ENCODE results near the gene HEY2.

DNA sequence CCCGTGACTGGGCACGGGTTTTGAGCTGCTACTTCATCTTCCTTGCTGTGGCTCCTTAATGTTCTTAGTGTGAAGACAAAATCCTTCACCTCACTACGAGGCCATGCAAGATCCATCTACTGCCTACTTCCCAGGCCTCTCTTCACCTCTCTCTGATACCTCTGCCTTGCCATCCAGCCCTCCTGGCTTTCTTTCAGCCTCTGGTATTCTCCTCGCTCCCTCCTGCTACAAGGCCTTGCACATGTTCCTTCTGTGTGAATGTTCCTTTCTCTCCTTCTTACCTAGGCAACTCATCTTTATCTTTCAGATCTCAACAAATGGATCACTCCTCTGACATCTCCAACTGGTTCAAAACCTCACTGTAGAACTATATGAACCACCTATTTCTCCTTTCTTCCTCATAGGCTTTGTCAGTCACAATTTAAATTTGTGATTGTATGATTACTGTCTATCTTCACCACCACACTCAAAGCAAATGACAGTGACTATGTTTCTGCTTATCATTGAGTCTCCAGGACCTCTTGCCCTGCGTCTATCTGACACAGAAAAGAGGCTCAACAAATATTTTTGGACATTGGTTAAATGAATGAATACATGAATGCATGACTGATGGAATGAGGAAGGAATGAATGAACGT is 19.8 kb downstream of the HEY2 start:
- TF ChIP-seq, protein P1, sequence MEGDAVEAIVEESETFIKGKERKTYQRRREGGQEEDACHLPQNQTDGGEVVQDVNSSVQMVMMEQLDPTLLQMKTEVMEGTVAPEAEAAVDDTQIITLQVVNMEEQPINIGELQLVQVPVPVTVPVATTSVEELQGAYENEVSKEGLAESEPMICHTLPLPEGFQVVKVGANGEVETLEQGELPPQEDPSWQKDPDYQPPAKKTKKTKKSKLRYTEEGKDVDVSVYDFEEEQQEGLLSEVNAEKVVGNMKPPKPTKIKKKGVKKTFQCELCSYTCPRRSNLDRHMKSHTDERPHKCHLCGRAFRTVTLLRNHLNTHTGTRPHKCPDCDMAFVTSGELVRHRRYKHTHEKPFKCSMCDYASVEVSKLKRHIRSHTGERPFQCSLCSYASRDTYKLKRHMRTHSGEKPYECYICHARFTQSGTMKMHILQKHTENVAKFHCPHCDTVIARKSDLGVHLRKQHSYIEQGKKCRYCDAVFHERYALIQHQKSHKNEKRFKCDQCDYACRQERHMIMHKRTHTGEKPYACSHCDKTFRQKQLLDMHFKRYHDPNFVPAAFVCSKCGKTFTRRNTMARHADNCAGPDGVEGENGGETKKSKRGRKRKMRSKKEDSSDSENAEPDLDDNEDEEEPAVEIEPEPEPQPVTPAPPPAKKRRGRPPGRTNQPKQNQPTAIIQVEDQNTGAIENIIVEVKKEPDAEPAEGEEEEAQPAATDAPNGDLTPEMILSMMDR (IDR thresholded peaks at IDR 0.05) = no peak
- TF ChIP-seq ZC3H11A (IDR thresholded peaks at IDR 0.05) = no peak
- TF ChIP-seq, protein P2, sequence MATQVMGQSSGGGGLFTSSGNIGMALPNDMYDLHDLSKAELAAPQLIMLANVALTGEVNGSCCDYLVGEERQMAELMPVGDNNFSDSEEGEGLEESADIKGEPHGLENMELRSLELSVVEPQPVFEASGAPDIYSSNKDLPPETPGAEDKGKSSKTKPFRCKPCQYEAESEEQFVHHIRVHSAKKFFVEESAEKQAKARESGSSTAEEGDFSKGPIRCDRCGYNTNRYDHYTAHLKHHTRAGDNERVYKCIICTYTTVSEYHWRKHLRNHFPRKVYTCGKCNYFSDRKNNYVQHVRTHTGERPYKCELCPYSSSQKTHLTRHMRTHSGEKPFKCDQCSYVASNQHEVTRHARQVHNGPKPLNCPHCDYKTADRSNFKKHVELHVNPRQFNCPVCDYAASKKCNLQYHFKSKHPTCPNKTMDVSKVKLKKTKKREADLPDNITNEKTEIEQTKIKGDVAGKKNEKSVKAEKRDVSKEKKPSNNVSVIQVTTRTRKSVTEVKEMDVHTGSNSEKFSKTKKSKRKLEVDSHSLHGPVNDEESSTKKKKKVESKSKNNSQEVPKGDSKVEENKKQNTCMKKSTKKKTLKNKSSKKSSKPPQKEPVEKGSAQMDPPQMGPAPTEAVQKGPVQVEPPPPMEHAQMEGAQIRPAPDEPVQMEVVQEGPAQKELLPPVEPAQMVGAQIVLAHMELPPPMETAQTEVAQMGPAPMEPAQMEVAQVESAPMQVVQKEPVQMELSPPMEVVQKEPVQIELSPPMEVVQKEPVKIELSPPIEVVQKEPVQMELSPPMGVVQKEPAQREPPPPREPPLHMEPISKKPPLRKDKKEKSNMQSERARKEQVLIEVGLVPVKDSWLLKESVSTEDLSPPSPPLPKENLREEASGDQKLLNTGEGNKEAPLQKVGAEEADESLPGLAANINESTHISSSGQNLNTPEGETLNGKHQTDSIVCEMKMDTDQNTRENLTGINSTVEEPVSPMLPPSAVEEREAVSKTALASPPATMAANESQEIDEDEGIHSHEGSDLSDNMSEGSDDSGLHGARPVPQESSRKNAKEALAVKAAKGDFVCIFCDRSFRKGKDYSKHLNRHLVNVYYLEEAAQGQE (IDR thresholded peaks at IDR 0.05) = no peak
- TF ChIP-seq, protein P3, sequence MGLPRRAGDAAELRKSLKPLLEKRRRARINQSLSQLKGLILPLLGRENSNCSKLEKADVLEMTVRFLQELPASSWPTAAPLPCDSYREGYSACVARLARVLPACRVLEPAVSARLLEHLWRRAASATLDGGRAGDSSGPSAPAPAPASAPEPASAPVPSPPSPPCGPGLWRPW (IDR thresholded peaks at IDR 0.05) = no peak
- TF ChIP-seq GATA3 (IDR thresholded peaks at IDR 0.05; ENCODE audit: borderline replicate concordance) = no peak
- TF ChIP-seq, protein P4, sequence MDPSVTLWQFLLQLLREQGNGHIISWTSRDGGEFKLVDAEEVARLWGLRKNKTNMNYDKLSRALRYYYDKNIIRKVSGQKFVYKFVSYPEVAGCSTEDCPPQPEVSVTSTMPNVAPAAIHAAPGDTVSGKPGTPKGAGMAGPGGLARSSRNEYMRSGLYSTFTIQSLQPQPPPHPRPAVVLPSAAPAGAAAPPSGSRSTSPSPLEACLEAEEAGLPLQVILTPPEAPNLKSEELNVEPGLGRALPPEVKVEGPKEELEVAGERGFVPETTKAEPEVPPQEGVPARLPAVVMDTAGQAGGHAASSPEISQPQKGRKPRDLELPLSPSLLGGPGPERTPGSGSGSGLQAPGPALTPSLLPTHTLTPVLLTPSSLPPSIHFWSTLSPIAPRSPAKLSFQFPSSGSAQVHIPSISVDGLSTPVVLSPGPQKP (IDR thresholded peaks at IDR 0.05; ENCODE audit: low read depth, low read length) = no peak
- no peak for TF ChIP-seq EHMT2 (IDR thresholded peaks at IDR 0.05; ENCODE audit: low read depth)
- TF ChIP-seq MAZ (IDR thresholded peaks at IDR 0.05; ENCODE audit: borderline replicate concordance, low read depth, low read length) = no peak

Measured in A549 (cell line).